ENCODE measurements around the gene SLC30A9. TPM values are rescaled to one million over a fixed set of nuclear protein-coding genes. Genes with fewer than 3 reads are reported as not detected.

The SLC30A9 gene
- 100 to 1,000 TPM in 2 of 4 donors, 10 to 100 TPM in 2; 96.2 to 124 (median 109) TPM for polyA plus RNA-seq (ENCODE audit: insufficient read length in 4 of 4)

GRCh38 chr4:41990365-41991111, at the start of gene SLC30A9:
TSS of gene SLC30A9 (plus strand) at chr4:41990530. CDS start at chr4:41990652, 122 bp downstream.
- peak; percentile 77 to 97 (median 92) for DNase-seq (ENCODE audit: low read depth in 4 of 4, low spot score in 2 of 4)

GRCh38 chr4:41940834-41941233, 49.5 kb upstream of the SLC30A9 start:
- DNase-seq (ENCODE audit: low read depth in 4 of 4, low spot score in 2 of 4) = no peak

- no peak for DNase-seq (ENCODE audit: low read depth in 4 of 4, low spot score in 2 of 4)
Measured at GRCh38 chr4:41943506-41943905, 46.8 kb upstream of the SLC30A9 start.

- DNase-seq (ENCODE audit: low read depth in 4 of 4, low spot score in 2 of 4) = no peak
Measured at GRCh38 chr4:41944089-41944488, 46.2 kb upstream of the SLC30A9 start.

GRCh38 chr4:41949531-41949930, 40.8 kb upstream of the SLC30A9 start:
- DNase-seq (ENCODE audit: low read depth in 4 of 4, low spot score in 2 of 4) = no peak

GRCh38 chr4:41957634-41958033, 32.7 kb upstream of the SLC30A9 start:
- no peak for DNase-seq (ENCODE audit: low read depth in 4 of 4, low spot score in 2 of 4)

GRCh38 chr4:41963105-41963504, 27.2 kb upstream of the SLC30A9 start:
- no peak for DNase-seq (ENCODE audit: low read depth in 4 of 4, low spot score in 2 of 4)

GRCh38 chr4:41964401-41964800, 25.9 kb upstream of the SLC30A9 start:
- no peak for DNase-seq (ENCODE audit: low read depth in 4 of 4, low spot score in 2 of 4)

- no peak for DNase-seq (ENCODE audit: low read depth in 4 of 4, low spot score in 2 of 4)
Measured at GRCh38 chr4:41967392-41967791, 22.9 kb upstream of the SLC30A9 start.

- no peak for DNase-seq (ENCODE audit: low read depth in 4 of 4, low spot score in 2 of 4)
Measured at GRCh38 chr4:41969671-41970070, 20.7 kb upstream of the SLC30A9 start.

- DNase-seq (ENCODE audit: low read depth in 4 of 4, low spot score in 2 of 4) = no peak
Measured at GRCh38 chr4:41975341-41975740, 15.0 kb upstream of the SLC30A9 start.

- no peak for DNase-seq (ENCODE audit: low read depth in 4 of 4, low spot score in 2 of 4)
Measured at GRCh38 chr4:41976775-41977516, 13.4 kb upstream of the SLC30A9 start.

- DNase-seq (ENCODE audit: low read depth in 4 of 4, low spot score in 2 of 4) = no peak
Measured at GRCh38 chr4:41977709-41978108, 12.6 kb upstream of the SLC30A9 start.

- DNase-seq (ENCODE audit: low read depth in 4 of 4, low spot score in 2 of 4) = no peak
Measured at GRCh38 chr4:41981456-41981855, 8.9 kb upstream of the SLC30A9 start, which contains the start of gene DCAF4L1. TSS of gene DCAF4L1 (plus strand) at chr4:41981756. CDS start at chr4:41981793, 37 bp downstream.

GRCh38 chr4:41982716-41983115, 7.6 kb upstream of the SLC30A9 start:
- DNase-seq (ENCODE audit: low read depth in 4 of 4, low spot score in 2 of 4) = no peak

GRCh38 chr4:41985151-41985550, 5.2 kb upstream of the SLC30A9 start:
- DNase-seq (ENCODE audit: low read depth in 4 of 4, low spot score in 2 of 4) = no peak

GRCh38 chr4:41989994-41990364, 351 bp upstream of the SLC30A9 start:
- DNase-seq (ENCODE audit: low read depth in 4 of 4, low spot score in 2 of 4) = peak in 1 of 4 donors; percentile 50

- DNase-seq (ENCODE audit: low read depth in 4 of 4, low spot score in 2 of 4) = no peak
Measured at GRCh38 chr4:41991916-41992767, 1.8 kb downstream of the SLC30A9 start.

- DNase-seq (ENCODE audit: low read depth in 4 of 4, low spot score in 2 of 4) = no peak
Measured at GRCh38 chr4:41992967-41993857, 2.9 kb downstream of the SLC30A9 start.

GRCh38 chr4:41994461-41994985, 4.2 kb downstream of the SLC30A9 start:
- DNase-seq (ENCODE audit: low read depth in 4 of 4, low spot score in 2 of 4) = no peak

Data from left renal cortex interstitium (tissue), 4 donors.